HL-60 (cell line): ENCODE measurements around the gene EPHB2.
"Not testable (repeated sequence)": the region's sequence is repeated elsewhere in the genome, so short reads cannot be mapped to it uniquely, and the experiment has no call there.

ENCODE experiments used
- DNase-seq, 2 experiments: peaks; one replicate each; pipeline ENCODE4 v3.0.0-alpha.2; 2010 to 2020; ENCODE audit warnings: low read depth in 1 of 2, low spot score in 1 of 2
- H3K27ac ChIP-seq: fragments of 250-450 bp; sonication (Bioruptor Pico); replicated peaks from 2 replicates; pipeline ENCODE4 v1.5.1; 2020; ENCODE audit warnings: mild to moderate bottlenecking, moderate library complexity
- H3K27me3 ChIP-seq: fragments of 250-450 bp; sonication (Bioruptor Pico); 2 replicates; pipeline ENCODE4 v1.5.1; 2021; ENCODE audit warnings: mild to moderate bottlenecking, moderate library complexity; ENCODE audit not compliant: insufficient read depth, poor library complexity, severe bottlenecking
- H3K4me3 ChIP-seq: replicated peaks from 2 replicates; pipeline ENCODE4 v1.5.1; 2011; ENCODE audit warnings: mild to moderate bottlenecking, control low read depth, low read length; ENCODE audit not compliant: insufficient read depth
- GABPA ChIP-seq: IDR thresholded peaks from 2 replicates; pipeline ENCODE4 v1.6.1; 2012; ENCODE audit warnings: low read depth
- POLR2AphosphoS5 ChIP-seq: IDR thresholded peaks from 2 replicates; pipeline ENCODE4 v1.6.1; 2012; ENCODE audit warnings: low read depth
- SPI1 ChIP-seq: IDR thresholded peaks from 2 replicates; pipeline ENCODE4 v1.6.1; 2012; ENCODE audit warnings: low read depth, mild to moderate bottlenecking, borderline replicate concordance
- TF ChIP-seq, protein P1 (sequence below): IDR thresholded peaks from 2 replicates; pipeline ENCODE4 v1.6.1; 2012; ENCODE audit warnings: low read depth; ENCODE audit not compliant: insufficient replicate concordance
- TF ChIP-seq, protein P2 (sequence below): IDR thresholded peaks from one replicate; pipeline ENCODE4 v1.5.1; 2011; ENCODE audit warnings: low read length, control low read depth, inconsistent platforms; ENCODE audit not compliant: insufficient read depth

The EPHB2 gene

DNA sequence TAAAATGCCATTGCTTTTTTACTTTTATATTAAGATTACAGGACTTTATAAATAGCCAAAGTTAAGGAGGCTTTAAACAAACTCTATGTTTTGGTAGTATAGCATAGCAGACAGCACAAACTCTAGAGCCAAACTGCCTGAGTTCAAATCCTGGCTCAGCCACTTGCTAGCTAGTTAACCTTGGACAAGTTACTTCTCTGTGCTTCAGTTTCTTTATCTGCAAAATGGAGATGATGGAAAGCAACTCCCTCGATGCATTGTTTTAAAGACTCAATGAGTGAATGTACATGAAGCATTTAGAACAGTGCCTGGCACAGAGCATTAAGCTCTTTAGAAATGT, 36.3 kb upstream of the EPHB2 start:
- H3K27me3 ChIP-seq: no peaks in the 10 kb centered on the region
- no peak for DNase-seq
- TF ChIP-seq GABPA: no peak
- TF ChIP-seq, protein P1, sequence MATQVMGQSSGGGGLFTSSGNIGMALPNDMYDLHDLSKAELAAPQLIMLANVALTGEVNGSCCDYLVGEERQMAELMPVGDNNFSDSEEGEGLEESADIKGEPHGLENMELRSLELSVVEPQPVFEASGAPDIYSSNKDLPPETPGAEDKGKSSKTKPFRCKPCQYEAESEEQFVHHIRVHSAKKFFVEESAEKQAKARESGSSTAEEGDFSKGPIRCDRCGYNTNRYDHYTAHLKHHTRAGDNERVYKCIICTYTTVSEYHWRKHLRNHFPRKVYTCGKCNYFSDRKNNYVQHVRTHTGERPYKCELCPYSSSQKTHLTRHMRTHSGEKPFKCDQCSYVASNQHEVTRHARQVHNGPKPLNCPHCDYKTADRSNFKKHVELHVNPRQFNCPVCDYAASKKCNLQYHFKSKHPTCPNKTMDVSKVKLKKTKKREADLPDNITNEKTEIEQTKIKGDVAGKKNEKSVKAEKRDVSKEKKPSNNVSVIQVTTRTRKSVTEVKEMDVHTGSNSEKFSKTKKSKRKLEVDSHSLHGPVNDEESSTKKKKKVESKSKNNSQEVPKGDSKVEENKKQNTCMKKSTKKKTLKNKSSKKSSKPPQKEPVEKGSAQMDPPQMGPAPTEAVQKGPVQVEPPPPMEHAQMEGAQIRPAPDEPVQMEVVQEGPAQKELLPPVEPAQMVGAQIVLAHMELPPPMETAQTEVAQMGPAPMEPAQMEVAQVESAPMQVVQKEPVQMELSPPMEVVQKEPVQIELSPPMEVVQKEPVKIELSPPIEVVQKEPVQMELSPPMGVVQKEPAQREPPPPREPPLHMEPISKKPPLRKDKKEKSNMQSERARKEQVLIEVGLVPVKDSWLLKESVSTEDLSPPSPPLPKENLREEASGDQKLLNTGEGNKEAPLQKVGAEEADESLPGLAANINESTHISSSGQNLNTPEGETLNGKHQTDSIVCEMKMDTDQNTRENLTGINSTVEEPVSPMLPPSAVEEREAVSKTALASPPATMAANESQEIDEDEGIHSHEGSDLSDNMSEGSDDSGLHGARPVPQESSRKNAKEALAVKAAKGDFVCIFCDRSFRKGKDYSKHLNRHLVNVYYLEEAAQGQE: no peak
- no peak for TF ChIP-seq SPI1
- TF ChIP-seq, protein P2, sequence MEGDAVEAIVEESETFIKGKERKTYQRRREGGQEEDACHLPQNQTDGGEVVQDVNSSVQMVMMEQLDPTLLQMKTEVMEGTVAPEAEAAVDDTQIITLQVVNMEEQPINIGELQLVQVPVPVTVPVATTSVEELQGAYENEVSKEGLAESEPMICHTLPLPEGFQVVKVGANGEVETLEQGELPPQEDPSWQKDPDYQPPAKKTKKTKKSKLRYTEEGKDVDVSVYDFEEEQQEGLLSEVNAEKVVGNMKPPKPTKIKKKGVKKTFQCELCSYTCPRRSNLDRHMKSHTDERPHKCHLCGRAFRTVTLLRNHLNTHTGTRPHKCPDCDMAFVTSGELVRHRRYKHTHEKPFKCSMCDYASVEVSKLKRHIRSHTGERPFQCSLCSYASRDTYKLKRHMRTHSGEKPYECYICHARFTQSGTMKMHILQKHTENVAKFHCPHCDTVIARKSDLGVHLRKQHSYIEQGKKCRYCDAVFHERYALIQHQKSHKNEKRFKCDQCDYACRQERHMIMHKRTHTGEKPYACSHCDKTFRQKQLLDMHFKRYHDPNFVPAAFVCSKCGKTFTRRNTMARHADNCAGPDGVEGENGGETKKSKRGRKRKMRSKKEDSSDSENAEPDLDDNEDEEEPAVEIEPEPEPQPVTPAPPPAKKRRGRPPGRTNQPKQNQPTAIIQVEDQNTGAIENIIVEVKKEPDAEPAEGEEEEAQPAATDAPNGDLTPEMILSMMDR: no peak
- TF ChIP-seq POLR2AphosphoS5: no peak
- no peak overlapping the region for H3K4me3 ChIP-seq
- no peak overlapping the region for H3K27ac ChIP-seq

DNA sequence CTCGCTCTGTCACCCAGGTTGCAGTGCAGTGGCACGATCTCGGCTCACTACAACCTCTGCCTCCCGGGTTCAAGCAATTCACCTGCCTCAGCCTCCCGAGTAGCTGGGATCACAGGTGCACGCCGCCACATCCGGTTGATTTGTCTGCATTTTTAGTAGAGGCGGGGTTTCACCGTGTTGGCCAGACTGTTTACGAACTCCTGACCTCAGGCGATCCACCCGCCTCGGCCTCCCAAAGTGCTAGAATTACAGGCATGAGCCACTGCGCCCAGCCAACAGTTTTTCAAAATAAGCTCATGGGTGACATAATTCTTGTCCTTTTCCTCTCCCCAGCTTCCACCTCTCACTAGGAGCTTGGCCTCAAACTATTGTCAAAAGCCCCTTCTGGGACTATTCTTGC, 34.5 kb upstream of the EPHB2 start:
- not testable (repeated sequence) for DNase-seq, H3K27ac ChIP-seq, H3K4me3 ChIP-seq, H3K27me3 ChIP-seq

DNA sequence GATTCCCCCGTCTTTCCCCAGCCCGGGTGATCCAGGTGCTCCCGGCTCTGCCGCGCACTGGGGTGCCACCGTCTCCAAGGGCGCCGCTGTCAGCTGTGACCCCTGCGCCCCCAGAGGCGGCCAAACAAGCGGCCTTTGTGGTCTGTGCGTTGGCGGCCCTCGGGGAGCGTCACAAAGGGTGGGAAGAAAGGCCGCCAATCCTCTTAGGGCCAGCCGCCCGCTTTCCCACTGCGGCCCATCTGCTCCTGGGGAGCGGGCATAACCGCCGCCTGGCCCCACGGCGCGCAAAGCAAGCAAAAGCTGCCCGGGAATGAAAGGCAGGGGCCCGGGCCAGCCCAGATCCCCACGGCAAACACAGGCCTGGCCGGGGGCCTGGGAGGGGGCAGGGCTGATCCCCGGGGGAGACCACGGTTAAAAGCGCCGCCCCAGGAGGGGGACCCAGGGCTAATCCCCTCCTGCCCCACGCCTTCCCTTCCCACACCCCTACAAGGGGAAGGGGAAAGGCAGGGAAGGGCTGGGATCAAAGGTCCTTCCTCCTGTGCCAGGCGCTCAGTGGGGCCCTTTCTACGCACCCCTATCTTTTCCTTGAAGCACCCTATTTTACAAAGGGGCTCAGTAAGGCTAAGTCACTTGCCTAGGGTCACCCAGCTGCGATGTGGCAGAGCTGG, 33.6 kb upstream of the EPHB2 start:
- no peak for TF ChIP-seq SPI1
- TF ChIP-seq GABPA: no peak
- no peak overlapping the region for H3K4me3 ChIP-seq
- H3K27me3 ChIP-seq: no peaks in the 10 kb centered on the region
- no peak for DNase-seq
- H3K27ac ChIP-seq: no peak overlapping the region

DNA sequence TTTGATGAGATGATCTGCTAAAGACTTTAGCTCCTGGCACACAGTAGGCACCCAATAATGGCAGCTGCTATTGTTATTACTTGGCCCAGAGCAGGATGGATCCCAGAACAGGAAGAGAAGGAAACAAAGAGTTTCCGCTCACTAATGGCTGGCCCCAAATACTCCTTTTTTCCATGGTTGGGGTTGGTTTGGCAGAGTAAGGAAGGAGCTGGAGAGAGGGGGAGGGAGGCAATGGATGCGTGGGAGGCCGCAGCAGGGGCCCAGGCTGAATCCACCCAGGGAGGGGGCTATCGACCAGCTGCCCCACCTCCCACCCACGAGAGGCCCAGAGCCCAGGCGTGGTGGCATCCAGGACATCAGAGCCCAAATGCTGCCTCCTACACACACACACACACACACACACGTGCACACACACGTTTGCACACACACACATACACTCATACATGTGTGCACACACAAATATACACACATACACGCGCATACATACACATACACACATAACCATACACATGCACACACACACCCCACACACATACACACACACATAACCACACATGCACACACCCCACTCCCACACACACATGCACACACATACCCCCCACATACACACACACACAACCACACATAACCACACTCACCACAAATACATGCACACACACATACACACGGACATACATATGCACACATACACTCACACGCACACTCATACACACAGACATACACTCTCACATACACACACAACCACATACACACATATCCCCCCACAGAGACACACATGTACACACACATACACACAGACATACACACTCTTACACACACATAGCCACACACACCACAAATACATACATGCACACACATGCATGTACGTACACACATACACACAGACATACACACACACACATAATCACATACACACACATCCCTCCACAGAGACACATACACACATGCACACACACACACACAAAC, 32.4 kb upstream of the EPHB2 start:
- DNase-seq: no peak
- no peak overlapping the region for H3K4me3 ChIP-seq
- TF ChIP-seq POLR2AphosphoS5: no peak
- no peak for TF ChIP-seq SPI1
- TF ChIP-seq, protein P1: no peak
- no peak for TF ChIP-seq GABPA
- TF ChIP-seq, protein P2: no peak
- H3K27me3 ChIP-seq: no peaks in the 10 kb centered on the region
- H3K27ac ChIP-seq: no peak overlapping the region
